ENCODE results near the gene CSTPP1.

DNA sequence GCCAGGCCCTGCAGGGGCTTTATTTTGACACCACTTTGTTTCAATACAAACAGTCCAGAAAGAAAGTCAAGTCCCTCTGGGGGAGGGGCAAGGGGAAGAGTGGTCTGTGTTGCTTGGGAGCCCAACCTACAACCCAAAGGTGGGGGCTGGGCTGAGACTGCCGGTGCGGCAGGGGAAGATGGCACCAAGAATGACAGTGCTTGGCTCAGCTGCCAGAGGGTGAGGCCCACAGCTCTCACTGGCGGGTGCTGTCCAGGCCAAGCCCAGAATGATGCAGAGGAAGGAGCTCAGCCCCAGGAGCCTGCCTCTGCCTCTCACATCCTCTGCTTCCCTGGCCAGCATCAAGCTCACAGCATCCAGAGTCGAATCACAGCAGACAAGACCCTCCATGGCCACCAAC lies 227.8 kb downstream of the CSTPP1 start:
- TF ChIP-seq, protein P1, sequence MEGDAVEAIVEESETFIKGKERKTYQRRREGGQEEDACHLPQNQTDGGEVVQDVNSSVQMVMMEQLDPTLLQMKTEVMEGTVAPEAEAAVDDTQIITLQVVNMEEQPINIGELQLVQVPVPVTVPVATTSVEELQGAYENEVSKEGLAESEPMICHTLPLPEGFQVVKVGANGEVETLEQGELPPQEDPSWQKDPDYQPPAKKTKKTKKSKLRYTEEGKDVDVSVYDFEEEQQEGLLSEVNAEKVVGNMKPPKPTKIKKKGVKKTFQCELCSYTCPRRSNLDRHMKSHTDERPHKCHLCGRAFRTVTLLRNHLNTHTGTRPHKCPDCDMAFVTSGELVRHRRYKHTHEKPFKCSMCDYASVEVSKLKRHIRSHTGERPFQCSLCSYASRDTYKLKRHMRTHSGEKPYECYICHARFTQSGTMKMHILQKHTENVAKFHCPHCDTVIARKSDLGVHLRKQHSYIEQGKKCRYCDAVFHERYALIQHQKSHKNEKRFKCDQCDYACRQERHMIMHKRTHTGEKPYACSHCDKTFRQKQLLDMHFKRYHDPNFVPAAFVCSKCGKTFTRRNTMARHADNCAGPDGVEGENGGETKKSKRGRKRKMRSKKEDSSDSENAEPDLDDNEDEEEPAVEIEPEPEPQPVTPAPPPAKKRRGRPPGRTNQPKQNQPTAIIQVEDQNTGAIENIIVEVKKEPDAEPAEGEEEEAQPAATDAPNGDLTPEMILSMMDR (IDR thresholded peaks at IDR 0.05): no peak
- TF ChIP-seq POLR2A (IDR thresholded peaks at IDR 0.05): no peak

All from tibial nerve (tissue), 3 donors.